AG04449 (cell line): ENCODE measurements around the gene IGF2R.

ENCODE experiments used
- CTCF ChIA-PET: fragments of 350-600 bp; formaldehyde crosslinking; extraction: SDS; loops from one replicate; lab custom pipeline; 2021; ENCODE audit warnings: antibody characterized with exemption; lab: Yijun Ruan, JAX
- POLR2A ChIA-PET: fragments of 400-600, 350-600 bp; formaldehyde crosslinking; extraction: SDS; loops from one replicate; lab custom pipeline; 2020; ENCODE audit warnings: antibody characterized with exemption, inconsistent platforms; lab: Yijun Ruan, JAX
- DNase-seq: peaks from one replicate; pipeline ENCODE4 v3.0.0-alpha.2; 2010; ENCODE audit warnings: low read depth, low spot score
- H3K4me3 ChIP-seq: 2 replicates; pipeline ENCODE4 v1.5.1; 2011; ENCODE audit warnings: low read depth, mild to moderate bottlenecking, control low read depth, low read length
- TF ChIP-seq, protein P1 (sequence below): IDR thresholded peaks from one replicate; pipeline ENCODE4 v1.5.1; 2011; ENCODE audit warnings: mild to moderate bottlenecking, moderate library complexity, low read length, control low read depth, inconsistent platforms; ENCODE audit not compliant: insufficient read depth; ENCODE audit errors: missing control alignments

IGF2R gene

DNA sequence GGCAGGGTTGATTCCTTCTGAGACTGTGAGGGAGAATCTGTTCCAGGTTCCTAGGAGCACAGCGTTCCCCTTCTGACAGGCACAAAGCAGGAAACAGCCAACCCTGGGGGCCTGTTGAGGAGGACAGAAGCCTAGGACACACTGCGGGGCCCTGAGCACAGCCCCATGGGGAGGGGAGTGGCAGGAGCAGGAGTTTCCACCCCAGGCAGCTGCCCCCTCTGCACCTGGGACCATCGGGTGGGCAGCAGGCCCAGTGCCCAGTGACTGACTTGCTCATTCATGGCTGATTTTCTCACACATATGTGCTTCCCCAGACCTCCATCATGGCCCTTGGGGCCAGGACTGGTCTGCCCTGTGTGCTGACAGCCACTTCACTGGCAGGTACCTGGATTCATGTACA is 146.5 kb downstream of the IGF2R start:
- CTCF ChIA-PET = no interaction called here
- DNase-seq = no peak
- TF ChIP-seq, protein P1, sequence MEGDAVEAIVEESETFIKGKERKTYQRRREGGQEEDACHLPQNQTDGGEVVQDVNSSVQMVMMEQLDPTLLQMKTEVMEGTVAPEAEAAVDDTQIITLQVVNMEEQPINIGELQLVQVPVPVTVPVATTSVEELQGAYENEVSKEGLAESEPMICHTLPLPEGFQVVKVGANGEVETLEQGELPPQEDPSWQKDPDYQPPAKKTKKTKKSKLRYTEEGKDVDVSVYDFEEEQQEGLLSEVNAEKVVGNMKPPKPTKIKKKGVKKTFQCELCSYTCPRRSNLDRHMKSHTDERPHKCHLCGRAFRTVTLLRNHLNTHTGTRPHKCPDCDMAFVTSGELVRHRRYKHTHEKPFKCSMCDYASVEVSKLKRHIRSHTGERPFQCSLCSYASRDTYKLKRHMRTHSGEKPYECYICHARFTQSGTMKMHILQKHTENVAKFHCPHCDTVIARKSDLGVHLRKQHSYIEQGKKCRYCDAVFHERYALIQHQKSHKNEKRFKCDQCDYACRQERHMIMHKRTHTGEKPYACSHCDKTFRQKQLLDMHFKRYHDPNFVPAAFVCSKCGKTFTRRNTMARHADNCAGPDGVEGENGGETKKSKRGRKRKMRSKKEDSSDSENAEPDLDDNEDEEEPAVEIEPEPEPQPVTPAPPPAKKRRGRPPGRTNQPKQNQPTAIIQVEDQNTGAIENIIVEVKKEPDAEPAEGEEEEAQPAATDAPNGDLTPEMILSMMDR = no peak
- POLR2A ChIA-PET = no interaction called here
- no peak overlapping the region for H3K4me3 ChIP-seq

DNA sequence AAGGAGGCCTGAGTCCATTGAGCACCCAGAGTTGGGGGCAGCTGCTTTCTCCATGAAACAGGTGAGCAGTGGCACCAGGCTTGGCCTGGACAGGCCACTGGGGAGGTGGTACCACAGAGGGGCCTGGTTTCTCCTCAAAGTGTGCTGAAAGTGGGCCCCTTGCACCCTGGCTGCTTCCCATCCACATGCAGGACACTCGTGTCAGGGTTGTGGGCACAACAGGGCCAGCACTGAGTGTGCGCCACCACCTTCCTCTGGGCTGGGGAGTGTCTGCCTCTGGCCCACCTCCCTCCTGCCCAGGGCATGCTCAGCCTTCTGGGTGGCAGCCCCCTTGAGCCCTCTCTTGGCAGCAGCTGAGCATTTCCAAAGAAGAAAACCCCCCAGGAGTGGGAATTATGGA is 147.5 kb downstream of the IGF2R start:
- no peak for DNase-seq
- no peak overlapping the region for H3K4me3 ChIP-seq
- CTCF ChIA-PET = no interaction called here
- TF ChIP-seq, protein P1 = no peak
- POLR2A ChIA-PET = no interaction called here

DNA sequence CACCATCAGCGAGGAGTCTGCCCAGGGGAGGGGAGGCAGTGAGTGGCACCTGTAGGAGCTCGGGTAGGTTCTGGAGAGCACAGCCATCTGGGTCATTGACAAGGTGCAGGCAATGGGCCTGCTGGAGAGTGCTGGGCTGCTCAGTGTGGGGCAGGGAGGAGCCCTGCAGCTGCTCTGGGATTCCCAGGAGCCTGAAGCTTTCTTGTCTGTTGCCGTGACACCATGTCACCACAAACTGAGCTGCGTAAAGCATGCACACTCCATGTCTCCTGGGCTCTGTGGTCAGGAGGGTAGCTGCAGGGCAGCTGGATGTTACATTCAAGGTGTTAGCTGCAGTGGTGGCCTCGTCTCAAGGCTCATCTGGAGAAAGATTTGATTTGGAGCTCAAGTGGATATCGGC is 148.3 kb downstream of the IGF2R start:
- H3K4me3 ChIP-seq = no peak overlapping the region
- POLR2A ChIA-PET = no interaction called here
- no peak for DNase-seq
- TF ChIP-seq, protein P1 = no peak
- CTCF ChIA-PET = interaction anchor here (1.4 kb wide), 1 partner anchor 29 kb away, joined by 5 read pairs; no protein-coding TSS in a partner anchor

DNA sequence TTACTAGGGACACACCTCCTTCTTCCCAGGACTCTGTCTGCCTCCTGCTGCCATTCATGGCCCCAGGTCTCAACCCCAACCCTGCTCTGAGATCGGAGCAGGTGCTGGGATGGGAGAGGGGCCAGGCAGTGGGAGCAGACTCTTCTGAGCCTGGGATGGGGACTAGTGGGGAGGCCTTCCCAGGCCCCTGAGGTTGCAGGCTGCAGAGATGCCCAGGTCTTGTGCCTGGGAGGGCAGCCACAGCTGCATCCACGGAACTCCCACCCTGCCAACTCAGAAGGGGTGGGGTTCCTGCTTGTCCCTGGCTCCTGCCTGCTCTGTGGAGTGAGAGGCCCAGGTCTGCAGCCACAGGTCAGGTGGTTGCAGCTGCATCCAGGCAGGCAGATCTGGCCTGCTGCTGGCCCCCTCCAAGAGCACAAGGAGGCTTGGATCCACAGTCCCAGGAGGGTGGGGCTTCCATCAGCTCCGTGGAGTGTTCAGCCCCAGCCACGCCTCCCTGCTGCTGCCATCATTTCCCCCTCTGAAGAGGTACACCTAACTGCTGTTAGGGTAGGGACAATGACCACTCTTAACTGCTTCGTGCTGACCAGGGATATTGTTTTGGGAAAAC is 149.8 kb downstream of the IGF2R start:
- TF ChIP-seq, protein P1 = no peak
- ChIA-PET CTCF (no interaction called here), POLR2A (no interaction called here)
- no peak for DNase-seq
- no peak overlapping the region for H3K4me3 ChIP-seq

DNA sequence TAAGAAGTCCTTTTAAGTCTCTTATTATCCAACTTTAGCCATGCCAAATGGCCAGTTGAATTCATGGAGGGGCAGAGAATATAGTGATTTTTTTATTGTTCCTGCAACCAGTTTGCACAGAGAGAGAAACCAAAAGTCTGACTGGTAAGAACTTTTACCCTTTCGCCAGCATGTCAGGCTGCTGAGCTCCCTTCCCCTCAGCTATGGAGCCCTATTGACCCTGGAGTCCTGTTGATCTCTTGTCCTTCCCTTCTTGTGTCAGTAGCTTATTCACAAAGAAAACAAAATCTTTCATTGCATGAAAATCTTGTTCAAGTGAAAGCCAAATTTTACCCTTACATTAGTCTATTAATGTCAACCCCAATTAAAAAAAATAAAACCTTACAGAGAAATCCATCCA is 151.2 kb downstream of the IGF2R start:
- TF ChIP-seq, protein P1 = no peak
- ChIA-PET CTCF (interaction anchor here (1.1 to 2.8 kb wide), 3 partner anchors 19 to 336 kb away, joined by 3 to 12 read pairs (median 7); no protein-coding TSS in a partner anchor), POLR2A (no interaction called here)
- H3K4me3 ChIP-seq = no peak overlapping the region
- DNase-seq = no peak

DNA sequence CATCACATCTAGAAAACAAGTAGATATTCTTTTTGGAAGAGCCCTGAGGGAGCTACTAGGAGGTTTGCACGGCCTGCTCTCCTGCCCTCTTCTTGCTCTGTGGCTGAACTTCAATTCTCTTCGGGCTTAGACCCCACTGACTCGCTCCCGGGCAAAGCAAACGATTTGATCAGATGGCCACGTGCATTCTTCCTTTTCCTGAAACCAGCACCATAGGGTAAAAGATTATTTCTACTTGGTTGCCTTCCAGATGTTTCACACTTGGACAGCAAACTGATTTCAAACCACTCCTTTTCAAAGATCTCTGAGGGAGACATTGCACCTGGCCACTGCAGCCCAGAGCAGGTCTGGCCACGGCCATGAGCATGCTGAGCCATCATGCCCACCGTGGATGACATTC is 152.7 kb downstream of the IGF2R start, which contains the start of gene SLC22A1:
SLC22A1 (plus strand) TSS at position 258 of the 400 bp plus-strand sequence; CDS start at position 379, 121 bp downstream.
- ChIA-PET CTCF (interaction anchor here (2.8 kb wide), 1 partner anchor 33 kb away, joined by 12 read pairs; no protein-coding TSS in a partner anchor), POLR2A (no interaction called here)
- no peak within 1 kb of the TSS for H3K4me3 ChIP-seq
- no peak for DNase-seq
- TF ChIP-seq, protein P1 = no peak
